Measurements from ENCODE around the gene CNNM3.
A peak's percentile ranks its signal among the peaks of the same experiment; 100 is the strongest.
"Not testable (repeated sequence)": the region's sequence is repeated elsewhere in the genome, so short reads cannot be mapped to it uniquely, and the experiment has no call there.

The CNNM3 gene

DNA sequence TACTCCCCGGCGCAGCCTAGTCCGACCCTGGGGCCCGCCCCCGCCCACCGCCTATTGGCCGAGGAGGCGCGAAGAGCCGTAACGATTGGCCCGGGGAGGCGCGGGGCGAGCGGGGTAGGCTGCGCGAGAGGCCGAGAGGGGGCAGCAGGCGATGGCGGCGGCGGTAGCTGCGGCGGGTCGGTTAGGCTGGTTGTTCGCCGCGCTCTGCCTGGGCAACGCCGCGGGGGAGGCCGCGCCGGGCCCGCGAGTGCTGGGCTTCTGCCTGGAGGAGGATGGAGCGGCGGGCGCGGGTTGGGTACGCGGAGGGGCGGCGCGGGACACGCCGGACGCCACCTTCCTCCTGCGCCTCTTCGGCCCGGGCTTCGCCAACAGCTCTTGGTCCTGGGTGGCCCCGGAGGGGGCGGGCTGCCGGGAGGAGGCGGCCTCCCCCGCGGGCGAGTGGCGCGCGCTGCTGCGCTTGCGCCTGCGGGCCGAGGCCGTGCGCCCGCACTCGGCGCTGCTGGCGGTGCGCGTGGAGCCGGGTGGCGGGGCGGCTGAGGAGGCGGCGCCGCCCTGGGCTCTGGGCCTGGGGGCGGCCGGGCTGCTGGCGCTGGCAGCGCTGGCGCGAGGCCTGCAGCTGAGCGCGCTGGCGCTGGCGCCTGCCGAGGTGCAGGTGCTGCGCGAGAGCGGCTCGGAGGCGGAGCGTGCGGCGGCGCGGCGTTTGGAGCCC, at the start of gene CNNM3:
Gene CNNM3, plus strand, starts transcription at position 142 of the 709 bp plus-strand sequence. Its CDS starts 10 bp downstream, at position 152.
- DNase-seq: peak; percentile 70

DNA sequence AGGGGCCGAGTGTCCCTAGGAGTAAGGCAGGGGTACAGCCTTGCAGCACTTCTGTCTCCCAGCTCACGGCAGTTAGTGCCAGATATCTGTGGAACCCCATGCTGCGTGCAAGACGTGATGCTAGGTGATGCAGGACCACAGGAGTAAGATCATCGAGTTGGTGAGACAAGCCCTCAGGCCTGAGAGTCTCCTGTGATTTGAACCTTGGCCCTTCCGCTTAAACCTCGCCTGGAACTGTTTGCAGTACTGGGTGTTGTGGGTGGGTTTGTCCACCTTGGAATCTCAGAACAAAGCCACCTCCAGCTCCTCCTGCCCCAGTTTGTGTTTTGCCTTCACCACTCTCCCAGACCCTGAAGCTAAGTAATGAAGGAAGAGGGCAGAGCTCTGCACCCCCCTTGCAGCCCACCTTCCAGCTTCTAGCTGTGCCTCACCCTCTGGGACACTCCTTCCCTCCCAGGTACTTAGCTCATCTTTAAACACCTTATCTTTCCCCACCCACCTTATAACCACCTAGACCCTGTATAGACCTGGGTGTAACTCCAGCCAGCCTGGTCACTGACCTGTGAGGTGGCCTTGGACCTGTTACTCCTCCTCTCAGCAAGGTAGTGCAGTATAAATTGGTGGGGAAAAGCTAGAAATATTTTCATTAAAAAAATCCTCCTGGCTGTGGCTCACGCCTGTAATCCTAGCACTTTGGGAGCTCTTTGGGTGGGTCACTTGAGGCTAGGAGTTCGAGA, 48.8 kb upstream of the CNNM3 start:
- DNase-seq: no peak

DNA sequence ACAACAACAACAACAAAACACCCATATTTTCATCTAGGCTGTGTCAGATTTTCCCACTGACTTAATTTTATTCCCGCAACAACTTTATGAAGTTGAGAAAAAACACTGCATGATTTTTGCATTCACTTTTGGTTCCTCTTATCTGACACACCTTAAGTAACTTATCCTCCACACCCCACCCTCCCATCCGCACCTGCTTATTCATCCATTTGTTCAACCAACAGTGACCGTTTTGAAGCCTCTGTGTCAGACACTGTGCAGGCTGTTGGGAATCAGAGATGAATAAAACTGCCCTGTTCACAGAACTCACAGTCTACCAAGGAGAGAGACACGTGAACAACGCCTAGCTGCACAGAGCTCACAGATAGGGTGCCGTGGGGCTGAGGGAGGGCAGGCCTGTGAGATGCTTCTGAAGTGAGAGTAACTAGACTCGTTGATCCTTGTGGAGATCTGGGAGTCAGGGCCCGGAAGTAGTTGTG, 47.9 kb upstream of the CNNM3 start:
- DNase-seq: no peak

- DNase-seq: no peak
These were observed 46.3 kb upstream of the CNNM3 start for GRCh38 chr2:96769814-96770213.

DNA sequence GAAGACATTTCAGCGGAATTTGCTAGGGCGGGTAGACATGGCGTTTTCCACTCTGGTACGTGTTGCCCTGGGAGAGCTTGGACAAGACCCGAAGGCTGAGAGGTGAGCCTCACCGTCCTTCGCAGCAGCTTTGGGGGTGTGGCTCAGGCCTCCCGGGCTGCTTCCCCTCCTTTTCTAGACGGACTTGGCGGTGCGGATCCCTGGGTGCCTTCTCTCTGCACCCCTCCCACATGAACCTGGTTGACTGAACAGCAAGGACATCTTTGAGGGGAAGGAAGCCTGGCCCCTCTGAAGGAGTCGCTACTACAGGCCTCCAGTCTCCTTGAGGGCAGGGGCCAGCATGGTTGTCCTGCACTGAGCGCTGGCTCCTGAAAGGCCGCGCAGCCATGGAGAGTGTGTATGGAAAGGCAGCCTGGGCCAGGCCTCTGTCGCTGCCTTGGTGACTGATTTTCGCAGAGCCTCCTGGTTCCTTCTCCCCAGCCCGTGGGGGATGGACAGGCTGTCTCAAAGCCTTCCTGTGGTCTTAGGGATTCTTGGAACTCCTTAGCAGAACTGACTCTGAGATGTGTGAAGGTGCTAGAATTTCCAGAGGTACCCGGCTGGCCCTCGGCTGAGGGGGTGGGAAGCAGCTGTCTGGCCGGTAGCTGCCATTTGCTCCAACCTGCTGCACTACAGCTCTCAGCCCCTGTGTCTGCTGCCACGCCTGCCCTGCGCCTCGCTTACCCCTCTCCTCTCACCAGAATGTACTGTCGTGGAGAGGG, 45.4 kb upstream of the CNNM3 start:
- no peak for DNase-seq

GRCh38 chr2:96771796-96772618, 44.1 kb upstream of the CNNM3 start:
- DNase-seq: no peak

GRCh38 chr2:96772903-96773671, 43.0 kb upstream of the CNNM3 start:
- no peak for DNase-seq

DNA sequence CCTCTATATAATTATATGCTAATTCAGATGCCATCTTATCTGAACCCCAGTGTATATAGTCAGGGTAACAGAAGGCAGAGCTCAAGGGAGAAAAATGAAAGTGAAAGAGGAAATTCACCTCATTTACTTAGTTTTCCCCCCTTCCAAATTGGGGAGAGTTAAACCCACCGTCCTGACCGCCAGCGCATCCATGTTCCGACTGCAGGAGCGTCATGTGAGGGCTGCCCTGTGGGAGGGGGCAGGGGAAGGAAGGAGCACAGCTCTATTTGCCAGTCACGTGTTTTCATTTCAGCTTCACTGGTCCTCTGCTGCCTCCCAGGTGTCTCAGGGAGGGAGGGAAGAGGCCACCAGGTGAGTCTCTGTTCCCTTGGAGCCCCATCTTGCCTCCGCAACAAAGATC, 42.1 kb upstream of the CNNM3 start:
- no peak for DNase-seq

DNA sequence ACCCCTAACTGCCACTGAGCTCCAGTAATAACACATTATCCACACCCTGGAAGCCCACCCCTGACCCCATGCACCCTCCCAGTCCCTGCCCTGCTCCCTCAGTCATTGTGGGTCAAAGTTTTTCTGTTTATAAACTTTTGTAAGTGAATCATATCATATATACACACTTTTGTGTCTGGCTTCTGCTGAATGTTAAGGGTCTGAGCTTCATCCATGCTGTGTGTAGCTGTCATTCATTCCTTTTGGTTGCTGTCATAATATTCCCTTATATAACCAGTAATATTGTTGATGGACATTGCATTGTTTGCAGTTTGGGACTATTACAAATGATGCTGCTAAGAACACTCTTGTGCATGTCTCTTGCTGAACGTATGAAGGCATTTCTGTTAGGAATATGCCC, 40.9 kb upstream of the CNNM3 start:
- DNase-seq: no peak

GRCh38 chr2:96783388-96783787, 32.7 kb upstream of the CNNM3 start:
- no peak for DNase-seq

- no peak for DNase-seq
These were observed 28.7 kb upstream of the CNNM3 start for GRCh38 chr2:96787411-96787810.

DNA sequence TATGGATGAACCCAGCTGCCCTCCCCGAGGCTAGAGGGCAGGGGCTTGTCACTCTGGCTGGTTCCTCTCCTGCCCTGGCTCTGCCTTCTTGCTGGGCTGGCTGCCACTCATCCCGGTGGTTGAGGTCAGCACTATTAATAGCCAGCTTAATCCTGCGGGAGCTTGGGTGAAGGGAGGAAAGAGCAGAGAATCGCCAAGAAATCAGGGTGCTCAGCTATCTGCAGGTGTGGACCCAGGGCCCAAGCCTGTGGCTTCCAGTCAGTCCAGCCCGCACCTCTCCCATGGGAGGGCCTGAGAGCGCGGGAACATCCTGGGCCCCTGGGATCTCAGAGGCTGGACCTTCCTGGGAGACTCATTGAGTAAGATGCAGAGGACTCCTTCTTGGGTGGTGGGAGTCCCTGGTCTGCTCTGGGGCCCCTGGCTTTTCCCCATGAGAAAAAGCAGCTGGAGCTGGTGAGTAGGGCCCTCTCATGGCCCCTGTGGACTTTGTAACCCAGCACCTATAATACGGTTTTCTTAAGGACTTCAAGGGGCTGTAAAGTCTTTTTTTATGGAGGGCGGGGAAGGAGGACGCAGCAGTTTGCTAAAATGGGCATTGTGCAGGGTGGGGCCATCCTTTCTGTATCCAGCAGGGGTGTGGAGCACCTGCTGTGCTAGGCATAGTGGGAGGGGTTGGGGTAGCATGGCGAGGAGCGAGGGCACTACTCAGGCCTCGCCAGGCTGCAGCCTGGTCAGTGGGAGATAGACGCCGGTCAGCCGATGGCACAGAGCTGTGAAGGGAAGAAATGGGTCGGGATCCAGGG, 27.4 kb upstream of the CNNM3 start:
- DNase-seq: no peak

GRCh38 chr2:96789245-96789617, 26.8 kb upstream of the CNNM3 start:
- DNase-seq: no peak

DNA sequence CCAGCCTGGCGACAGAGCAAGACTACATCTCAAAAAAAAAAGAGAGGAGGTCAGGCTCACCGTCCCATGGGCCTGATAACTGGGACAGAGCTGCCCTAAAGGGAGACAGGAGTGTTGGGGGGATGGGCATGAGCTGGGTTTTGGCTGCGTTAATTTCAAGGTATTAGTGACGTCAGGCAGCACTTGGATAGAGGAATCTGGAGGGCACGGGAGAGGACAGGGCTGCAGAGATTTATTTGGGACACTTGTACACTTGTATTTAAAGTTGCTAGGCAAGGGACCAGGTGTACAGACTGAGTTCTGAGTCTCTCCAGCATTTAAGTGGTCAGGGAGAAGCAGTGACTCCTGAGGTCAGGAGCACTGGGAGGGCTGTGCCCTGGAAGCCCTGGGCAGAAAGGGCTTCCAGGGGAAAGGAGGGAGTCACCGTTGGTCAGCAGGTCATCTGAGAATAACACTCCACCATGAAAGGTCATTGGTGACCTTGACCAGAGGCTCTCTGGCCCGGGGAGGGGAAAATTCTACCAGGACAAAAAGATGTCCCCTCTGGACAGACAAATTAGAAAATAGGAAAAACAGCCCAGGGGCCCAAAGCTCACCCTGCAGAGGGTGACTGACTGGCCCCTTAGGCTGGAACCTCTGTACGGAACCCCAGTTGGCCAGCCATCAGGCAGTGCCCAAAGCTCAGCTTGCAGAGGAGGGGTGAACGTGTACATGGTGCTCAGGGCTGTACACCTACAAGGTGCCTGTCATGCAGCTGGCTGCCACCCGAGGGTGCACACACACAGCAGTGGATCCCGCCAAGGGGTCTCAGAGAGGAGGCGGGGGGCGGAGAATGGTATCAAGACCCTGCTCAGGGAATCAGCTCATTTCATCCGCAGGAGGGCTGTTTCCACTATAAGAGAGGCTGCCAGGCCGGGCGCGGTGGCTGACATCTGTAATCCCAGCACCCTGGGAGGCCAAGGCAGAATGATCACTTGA, 23.0 kb upstream of the CNNM3 start:
- no peak for DNase-seq

- DNase-seq: no peak
These were observed 21.0 kb upstream of the CNNM3 start for GRCh38 chr2:96795076-96795475.

DNA sequence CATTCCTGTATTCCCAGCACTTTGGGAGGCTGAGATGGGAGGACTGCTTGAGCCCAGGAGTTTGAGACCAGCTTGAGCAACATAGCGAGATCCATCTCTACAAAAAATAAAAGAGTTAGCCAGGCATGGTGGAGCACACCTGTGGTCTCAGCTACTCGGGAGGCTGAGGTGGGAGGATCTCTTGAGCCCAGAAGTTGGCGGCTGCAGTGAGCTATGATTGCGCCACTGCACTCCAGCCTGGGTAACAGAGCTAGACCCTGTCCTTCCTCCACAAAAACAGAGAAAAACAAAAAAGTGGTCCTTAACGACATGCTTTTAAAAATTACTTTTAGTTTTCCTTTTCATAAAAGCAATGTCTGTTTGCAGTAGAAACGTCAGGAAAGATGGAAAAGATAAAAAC, 19.6 kb upstream of the CNNM3 start:
- DNase-seq: not testable (repeated sequence)

DNA sequence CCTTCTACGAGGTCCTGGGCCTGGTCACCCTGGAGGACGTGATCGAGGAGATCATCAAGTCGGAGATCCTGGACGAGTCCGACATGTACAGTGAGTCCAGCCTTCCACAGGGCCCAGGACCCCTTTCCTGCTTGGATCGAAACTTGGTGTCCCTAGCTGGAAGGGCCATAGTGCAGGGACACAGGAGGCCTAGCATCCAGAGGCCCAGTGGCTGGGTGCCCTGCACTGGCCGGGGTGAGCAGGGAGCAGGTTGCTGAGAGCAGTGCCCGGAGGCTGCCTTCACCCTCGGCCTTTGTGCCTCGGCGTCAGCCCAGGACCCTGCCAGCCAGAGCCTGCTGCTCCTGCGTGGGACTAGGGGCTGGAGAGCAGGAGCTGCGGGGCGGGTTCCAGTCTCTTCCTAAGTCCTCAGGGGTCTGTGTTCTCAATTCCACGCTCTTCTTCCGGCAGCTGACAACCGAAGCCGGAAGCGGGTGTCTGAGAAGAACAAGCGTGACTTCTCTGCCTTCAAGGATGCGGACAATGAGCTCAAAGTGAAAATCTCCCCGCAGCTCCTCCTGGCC, 18.9 kb upstream of the CNNM3 start:
- DNase-seq: no peak

- no peak for DNase-seq
These were observed 17.1 kb upstream of the CNNM3 start for GRCh38 chr2:96798733-96799622.

GRCh38 chr2:96799623-96799935, 16.5 kb upstream of the CNNM3 start:
- peak; percentile 6 for DNase-seq
